HL-60/S4 (cell line): Measurements from ENCODE around the gene CDKN1A.
"Not testable (repeated sequence)": the region's sequence is repeated elsewhere in the genome, so short reads cannot be mapped to it uniquely, and the experiment has no call there.

Source experiments
- in situ Hi-C: fragments of 300-500 bp; cut with MboI; formaldehyde crosslinking; loops from 2 replicates; pipeline ENCODE4 v1.14.3; 2022; ENCODE audit warnings: low sequenced_read_pairs

CDKN1A gene

DNA sequence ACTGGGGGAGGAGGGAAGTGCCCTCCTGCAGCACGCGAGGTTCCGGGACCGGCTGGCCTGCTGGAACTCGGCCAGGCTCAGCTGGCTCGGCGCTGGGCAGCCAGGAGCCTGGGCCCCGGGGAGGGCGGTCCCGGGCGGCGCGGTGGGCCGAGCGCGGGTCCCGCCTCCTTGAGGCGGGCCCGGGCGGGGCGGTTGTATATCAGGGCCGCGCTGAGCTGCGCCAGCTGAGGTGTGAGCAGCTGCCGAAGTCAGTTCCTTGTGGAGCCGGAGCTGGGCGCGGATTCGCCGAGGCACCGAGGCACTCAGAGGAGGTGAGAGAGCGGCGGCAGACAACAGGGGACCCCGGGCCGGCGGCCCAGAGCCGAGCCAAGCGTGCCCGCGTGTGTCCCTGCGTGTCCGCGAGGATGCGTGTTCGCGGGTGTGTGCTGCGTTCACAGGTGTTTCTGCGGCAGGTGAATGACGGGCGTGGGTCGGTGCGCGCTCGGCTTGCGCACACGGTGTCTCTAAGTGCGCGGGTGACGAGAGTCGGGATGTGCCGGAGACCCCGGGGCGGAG is at the start of gene CDKN1A:
TSS of gene CDKN1A (plus strand) at position 227 of the 555 bp plus-strand sequence. CDS start 5,388 bp downstream, outside the sequence.
- in situ Hi-C loops: no loop called here

DNA sequence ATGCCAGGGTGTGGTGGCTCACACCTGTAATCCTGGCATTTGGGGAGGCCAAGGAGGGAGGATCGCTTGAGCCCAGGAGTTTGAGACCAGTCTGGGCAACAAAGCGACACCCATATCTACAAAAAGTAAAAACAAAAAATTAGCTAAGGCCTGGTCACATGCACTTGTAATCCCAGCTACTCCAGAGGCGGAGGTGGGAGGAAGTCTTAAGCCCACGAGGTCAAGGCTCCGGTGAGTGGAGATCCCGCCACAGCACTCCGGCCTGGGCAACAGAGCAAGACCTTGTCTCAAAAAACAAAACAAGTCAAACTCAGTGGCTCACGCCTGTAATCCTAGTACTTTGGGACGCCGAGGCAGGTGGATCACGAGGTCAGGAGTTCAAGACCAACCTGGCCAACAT is 48.7 kb upstream of the CDKN1A start:
- in situ Hi-C loops: no loop called here

DNA sequence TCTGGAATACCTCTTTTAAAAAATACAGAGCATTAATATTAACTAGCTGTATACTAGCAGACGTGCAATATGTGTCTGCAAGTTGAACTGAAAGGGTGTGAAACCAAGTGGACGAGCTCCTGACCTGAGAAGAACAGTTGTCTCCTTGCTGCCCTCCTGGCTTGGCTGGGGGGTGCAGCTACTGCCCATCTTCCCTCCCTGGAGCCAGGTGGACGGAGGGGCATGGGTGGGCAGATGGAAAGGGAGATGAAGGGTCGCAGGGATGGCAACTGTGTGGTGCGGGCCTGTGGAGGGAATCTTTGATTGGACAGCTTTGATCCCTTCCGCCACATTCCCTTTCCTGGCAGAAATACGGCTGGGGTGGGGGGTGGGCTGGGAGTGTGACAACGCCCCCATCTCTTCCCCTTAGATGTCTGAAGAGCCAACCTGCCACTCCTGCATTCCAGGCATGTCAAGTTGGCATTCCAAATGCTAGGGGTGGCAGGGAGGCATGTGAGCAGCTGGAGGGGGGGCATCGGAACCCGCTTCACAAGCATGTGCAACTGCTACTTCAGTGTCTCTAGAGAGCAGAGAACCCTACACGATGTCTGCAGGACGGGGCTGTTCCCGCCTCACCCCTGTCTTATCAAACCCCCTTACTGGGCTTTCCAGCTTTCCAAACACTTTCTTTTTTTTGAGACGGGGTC is 47.0 kb upstream of the CDKN1A start:
- in situ Hi-C loops: no loop called here

DNA sequence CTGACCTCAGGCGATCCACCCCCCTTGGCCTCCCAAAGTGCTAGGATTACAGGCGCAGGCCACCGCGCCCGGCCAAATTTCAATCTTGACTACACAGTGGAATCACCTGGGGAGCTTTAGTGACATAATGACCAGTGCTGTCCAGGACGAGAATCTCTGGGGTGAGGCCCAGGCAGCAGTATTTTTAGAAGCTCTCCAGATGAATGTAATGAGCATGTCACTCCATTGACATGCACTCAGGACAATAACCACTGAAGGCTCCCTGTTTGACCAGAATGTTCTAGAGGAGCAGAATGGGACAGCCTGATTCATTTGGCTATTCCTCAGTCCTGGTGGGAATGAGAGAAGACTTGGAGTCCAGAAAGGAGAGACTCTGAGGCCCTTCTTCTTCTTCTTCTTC is 45.1 kb upstream of the CDKN1A start:
- in situ Hi-C loops: no loop called here

DNA sequence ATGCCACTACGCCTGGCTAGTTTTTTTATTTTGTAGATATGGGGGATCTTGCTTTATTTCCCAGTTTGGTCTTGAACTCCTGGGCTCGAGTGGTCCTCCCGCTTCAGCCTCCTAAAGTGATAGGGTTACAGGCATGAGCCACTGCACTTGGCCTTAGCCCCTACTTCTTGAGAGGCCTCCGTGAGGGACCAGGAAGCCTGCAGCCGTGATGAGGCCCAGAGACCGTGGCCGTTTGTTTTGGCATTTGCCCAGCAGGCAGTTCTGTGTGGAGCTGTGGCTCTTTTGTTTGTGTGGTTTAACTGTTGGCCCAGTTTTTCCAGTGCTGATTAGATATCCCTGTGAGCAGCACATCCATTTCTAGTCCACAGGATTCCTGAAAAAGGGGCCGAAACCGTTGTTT is 44.6 kb upstream of the CDKN1A start:
- in situ Hi-C loops: no loop called here

DNA sequence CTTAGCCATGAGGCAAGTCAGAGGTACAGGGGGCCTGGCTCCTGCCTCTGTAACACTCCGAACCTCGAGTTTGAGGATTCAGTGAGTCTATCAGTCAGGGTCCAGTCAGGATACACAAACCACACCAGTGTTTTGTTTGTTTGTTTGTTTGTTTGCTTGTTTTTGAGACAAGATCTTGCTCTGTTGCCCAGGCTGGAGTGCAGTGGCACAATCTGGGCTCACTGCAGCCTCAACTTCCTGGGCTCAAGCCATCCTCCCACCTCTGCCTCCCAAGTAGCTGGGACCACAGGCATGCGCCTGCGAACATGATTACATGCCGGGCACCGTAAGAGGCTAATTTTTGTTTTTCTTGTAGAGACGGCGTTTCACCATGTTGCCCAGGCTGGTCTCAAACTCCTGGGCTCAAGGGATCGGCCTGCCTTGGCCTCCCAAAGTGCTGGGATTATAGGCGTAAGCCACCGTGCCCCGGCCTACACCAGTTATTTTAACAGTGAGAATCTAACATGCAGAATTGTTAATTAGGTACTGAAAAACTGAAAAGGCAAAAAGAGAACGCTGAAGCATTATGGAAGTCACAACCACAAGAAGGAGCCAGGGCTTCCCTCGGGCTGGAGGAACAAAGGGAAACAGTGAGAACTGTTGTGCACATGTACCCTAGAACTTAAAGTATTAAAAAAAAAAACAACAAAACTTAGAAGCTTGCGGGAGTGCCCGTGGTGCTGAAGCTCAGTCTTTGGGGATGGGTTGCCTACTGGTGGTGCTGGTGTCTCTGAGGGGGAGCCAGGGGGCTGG is 44.0 kb upstream of the CDKN1A start:
- in situ Hi-C loops: no loop called here

DNA sequence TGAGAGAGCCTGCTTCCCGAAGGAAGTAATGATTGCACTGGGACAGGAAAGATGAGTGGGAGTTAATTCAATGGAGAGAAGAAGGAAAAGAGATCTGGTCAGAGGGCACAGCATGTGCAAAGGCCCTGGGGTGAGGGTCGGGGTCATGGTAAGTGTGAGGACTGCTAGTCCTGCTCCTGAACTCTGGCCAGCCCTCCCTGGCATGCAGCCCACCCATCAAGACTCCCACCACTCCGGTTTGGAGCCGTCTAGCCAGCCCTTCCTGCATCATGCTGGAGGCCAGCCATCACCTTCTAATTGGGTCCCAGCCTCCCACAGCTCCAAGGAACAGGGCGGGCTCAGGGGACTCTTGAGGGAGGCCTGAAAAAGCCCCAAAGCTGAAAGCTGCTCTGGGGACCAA is 42.2 kb upstream of the CDKN1A start:
- in situ Hi-C loops: no loop called here

DNA sequence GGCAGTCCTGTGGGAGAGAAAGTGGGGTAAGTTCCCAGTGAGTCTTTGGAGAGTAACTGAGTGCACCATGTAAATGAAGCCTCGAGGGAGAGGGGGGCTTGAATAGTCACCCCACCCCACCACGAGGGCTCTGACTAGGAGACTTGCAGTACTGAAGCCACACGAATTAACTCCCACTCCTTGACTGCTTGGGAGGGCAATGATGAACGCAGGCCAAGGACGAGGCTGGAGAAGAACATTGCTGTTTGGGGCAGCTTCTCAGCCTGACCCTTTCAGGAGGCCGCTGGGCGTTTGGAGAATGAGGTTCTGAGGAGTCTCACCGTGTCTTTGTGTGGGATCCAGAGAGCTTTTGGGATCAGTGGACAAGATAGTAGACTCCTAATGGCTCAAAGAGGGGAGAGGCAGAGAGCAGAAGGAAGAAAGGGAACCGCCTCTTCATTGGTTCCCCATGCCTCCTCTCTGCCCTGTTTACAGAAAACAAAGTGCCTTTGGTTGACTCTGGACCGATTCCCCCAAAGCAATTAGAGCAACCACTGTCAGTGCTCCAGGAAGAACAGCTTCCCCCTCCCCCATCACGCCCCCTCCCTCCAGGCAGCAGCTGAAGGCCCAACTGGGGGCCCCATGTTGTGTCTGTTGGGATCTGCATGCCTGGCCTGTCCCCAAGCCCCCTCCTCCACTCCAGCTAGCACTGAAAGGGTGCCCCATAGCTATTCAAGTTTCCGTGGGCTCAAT is 41.7 kb upstream of the CDKN1A start:
- in situ Hi-C loops: no loop called here

DNA sequence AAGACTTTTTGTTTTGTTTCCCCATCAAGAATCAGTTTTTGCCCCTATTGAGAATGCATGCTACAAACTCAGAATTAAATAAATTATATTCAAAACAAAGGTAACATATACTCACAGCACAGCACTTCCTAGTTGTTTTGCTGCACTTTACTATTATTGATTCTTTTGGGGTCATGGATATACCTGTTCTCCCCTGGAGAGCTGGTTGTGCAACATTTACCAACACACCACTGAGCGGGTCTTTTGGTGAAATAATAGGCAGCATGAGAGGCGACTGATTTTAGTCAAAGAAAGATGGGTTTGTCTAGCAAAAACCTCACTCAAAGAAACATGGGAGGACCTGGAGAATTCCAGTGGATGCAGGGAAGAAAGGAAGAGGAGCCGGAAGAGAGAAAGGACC is 39.9 kb upstream of the CDKN1A start:
- in situ Hi-C loops: no loop called here

DNA sequence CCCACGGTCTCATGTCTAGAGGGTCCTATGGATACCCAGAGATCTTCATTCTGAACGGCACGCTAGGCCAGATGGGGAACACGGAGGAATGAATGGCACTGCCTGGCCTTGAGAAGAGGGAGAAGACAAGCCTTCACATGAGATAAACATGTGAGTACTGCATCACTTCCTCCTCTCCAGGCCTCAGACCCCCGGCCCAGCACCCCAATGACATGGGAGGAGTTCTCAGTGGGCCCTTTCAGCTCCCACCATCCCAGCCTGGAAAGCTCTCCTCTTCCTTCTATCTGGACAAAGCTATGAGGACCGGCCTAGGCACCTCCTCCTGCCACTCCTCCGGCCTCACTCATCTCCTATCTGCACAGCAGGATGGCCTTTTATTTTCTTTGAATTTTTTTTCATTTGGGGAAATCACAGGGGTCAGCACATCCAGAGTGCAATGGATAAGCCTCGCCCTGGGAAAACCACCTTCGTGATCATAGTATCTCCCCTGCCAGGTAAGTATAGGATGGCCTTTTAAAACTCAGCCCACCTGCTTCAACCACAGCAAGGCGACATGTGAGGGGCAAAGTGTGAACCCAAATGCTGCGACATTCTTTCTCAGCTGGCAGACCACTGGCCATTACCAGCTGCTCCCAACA is 39.2 kb upstream of the CDKN1A start:
- in situ Hi-C loops: no loop called here

DNA sequence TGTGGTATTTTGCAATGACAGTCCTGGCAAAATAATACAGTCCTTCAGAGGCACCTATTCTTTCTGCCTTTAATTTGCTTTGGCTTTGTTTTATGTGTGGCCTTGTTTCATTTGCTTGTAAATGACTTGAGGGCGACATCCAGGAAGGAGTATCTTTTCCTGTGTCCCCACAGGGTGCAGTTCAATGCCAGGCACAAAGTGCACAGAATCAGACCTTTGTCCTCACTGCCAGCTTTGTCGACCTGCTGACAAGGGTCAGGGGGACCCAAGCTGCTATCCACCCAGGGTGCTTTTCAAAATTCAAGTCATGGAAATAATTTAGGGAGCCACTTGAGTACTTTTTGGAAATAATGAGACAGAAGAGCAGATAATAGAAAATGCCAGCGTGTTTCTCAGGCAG is 37.0 kb upstream of the CDKN1A start:
- in situ Hi-C loops: no loop called here

DNA sequence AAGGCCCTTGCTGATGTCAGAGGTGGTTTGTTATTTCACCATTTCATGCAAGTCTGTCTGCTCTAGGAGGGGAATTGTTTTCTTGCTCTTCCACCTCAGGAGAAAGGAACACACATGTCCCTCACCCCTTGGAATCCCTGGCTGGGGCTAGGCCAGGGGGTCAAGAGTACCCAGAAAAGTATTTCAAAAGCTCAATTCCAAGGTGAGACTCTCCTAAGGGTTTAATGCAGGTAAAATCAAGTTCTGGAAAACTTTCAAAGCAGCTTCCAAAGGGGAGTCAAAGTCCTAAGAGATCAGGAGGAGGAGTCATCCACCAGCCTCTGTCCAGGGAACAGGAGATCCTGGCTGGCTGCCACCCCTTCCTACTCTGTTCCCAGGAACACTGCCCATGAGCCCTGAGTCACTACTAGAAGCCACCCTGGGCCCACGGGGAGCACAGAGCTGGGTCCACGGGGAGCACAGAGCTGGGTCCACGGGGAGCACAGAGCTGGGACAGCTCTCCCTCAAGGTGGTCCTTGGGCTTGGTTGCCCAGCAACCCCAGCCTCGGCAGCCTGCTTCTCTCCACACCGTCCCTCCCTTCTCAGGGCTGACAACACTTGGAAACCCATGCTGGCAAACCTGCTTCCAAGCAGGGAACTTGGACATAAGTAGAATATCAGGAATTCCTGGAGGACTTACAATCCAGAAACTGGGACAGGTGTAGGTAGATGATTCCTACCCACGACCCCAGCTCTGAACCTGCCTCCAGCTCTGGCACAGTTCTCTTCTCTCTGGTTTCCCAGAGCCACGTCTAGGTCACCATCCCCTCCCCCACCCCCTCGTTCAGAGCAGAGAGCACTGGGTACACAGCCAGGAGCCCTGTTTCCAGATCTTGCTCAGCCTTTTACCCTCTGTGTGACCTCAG is 35.3 kb upstream of the CDKN1A start:
- in situ Hi-C loops: no loop called here

DNA sequence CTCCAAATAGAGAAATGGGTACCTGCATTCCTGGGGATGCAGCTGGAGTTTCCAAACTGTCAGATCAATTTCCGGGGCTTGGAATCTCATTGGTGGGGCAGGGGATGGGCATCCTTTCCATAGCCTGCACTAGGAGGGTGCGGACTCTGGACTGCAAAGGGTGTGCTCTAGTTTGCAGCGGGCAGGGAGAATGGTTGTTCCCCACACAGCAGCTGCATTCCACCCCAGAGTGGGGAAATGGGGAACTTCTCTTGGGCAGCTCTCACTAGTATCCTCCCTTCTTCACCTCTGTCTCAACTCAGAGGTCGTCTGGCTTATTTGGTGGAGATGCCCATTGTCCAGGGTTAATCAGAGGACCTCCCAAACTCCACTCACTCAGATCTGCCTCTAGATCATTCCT is 34.5 kb upstream of the CDKN1A start:
- in situ Hi-C loops: no loop called here

DNA sequence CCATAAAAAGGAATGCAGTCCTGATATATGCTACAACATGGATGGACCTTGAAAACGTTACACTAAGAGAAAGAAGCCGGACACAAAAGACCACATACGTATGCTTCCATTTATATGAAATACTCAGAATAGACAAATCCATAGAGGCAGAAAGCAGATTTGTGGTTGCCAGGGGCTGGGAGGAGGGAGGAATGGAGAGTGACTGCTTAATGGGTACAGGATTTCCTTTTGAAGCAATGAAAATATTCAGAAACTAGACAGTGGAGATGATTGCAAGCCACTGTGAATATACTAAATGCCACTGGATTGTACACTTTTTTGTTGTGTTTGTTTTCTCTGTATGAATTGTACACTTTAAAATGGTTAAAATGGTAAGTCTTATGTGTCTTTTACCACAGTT is 29.4 kb upstream of the CDKN1A start:
- in situ Hi-C loops: no loop called here

DNA sequence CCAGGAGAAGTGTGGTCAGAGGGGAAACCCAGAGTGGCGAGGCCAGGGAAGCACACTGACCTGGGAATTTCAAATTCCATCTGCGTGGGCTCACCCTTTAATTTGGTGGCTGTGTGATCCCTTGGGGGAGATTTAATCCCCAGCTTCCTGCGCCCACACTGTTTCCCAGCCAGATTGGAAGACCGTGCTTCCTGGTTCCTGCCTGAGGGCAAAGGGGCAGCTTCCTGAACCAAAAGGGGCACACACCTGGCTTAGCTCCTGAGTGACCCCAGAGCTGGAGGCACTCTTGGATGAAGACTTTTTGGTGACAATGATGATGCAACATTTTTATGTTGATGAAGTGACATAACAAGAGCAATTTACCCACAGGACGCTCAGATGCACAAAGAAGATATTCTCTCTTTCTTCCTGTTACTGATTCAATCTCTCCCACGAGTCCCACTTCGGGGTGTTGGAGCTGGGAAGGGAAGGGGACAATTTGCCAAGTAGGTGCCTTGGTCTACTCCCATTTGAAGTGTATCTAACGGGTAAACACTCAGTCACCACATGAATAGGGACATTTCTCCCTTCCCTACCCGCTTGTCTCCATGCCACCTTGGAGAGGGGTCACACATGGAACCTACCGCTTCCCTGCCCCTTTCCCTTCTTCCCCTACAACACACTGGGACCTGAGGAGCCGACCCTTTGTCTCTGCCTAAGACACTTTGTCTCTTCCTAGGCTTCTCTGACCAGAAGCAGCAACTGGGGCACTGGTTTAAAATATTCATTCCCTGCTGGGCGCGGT is 28.6 kb upstream of the CDKN1A start:
- in situ Hi-C loops: no loop called here

DNA sequence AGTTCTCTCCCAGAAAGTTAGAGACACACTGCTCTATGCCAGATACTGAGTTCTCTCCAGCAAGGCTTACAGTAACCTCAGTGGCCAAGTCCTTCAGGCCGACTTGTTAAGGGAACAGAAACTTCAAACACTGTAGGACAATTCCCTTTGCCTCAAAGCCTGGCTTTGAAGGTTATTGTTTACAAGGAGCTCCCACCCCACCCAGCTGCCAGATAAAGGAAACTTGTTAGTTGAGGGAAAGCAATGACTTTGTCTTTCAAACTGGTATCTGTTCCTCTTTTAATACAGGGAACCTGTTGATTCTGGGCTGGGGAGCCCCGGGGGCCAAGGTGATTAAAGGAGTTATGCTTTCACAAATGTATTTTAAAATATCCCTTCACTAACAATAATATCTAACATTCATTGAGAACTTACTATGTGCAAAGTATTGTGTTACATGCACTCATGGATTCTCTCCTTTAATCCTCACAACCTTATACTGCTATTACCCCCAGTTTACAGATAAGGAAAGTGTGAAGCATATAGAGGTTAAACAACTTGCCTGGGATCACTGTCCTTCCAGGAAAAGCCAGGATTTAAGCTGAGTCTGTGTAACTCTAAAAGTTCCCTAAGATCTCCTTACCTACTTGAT is 27.6 kb upstream of the CDKN1A start:
- in situ Hi-C loops: no loop called here

DNA sequence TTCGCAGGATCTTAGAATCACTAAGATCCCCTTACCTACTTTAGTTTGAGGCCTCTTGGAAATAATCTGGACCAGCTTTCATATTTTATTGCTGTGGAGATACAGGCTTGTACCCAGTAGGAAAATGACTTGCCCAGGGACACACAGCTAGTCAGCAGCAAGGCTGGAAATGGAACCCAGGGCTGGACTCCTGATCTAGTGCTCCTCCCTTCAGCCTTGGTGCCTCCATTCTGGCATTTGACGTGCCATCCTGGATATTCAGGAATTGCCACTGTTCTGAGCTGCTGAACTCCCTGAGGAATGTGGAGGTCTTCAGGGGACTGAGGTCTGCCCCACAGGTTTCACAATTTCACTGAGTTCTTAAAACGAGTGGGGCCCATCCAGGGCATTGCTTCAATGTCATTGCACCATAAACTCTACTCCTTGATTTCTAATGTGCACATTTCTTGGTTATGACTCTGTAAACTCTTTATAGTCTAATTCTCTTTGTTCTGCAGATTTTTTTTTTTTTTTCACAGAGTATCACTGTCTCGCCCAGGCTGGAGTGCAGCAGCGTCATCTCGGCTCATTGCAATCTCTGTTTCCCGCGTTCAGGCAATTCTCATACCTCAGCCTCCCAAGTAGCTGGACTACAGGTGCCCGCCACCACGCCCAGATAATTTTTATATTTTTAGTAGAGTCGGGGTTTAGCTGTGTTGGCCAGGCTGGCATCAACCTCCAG is 26.7 kb upstream of the CDKN1A start:
- in situ Hi-C loops: no loop called here

DNA sequence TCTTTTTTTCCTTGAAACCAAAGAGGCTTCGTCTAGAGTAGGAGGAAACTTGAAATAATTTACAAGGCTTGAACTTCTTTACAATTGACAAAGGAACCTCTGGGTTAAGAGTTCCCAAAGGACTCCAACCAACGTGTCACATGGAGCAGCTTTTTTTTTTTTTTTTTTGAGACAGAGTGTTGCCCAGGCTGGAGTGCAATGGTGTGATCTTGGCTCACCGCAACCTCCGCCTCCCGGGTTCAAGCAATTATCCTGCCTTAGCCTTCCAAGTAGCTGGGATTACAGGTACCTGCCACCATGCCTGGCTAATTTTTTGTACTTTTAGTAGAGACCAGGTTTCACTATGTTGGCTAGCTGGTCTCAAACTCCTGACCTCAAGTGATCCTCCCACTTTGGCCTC is 24.0 kb upstream of the CDKN1A start:
- in situ Hi-C loops: not testable (repeated sequence)
